C4-2B (cell line): ENCODE results near the gene RABL3.

ENCODE experiments used
- H3K27ac ChIP-seq: fragments of 450-650 bp; 2 replicates; pipeline ENCODE4 v1.5.1; 2017
- CTCF ChIP-seq: fragments of 450-650 bp; conservative IDR thresholded peaks from 2 replicates; pipeline ENCODE4 v1.5.1; 2017; ENCODE audit warnings: mild to moderate bottlenecking
- ZFX ChIP-seq: fragments of 450-650 bp; IDR thresholded peaks from 2 replicates; pipeline ENCODE4 v1.6.1; 2017

Gene RABL3

GRCh38 chr3:120713262-120713661 lies 29.1 kb downstream of the RABL3 start:
- TF ChIP-seq ZFX (no peak), CTCF (no peak)
- no peak overlapping the region for H3K27ac ChIP-seq

- no peak overlapping the region for H3K27ac ChIP-seq
- TF ChIP-seq CTCF, result no peak
- no peak for TF ChIP-seq ZFX
These were observed 31.9 kb downstream of the RABL3 start for GRCh38 chr3:120710369-120710768.

- TF ChIP-seq CTCF (no peak), ZFX (no peak)
- H3K27ac ChIP-seq, result no peak overlapping the region
These were observed 33.9 kb downstream of the RABL3 start for GRCh38 chr3:120708408-120708807.

- TF ChIP-seq ZFX (no peak), CTCF (no peak)
- no peak overlapping the region for H3K27ac ChIP-seq
These were observed 35.4 kb downstream of the RABL3 start for GRCh38 chr3:120706950-120707349.

GRCh38 chr3:120705884-120706582 lies 36.3 kb downstream of the RABL3 start:
- no peak overlapping the region for H3K27ac ChIP-seq
- TF ChIP-seq ZFX (no peak), CTCF (no peak)

- TF ChIP-seq ZFX (no peak), CTCF (no peak)
- H3K27ac ChIP-seq, result no peak overlapping the region
These were observed 43.0 kb downstream of the RABL3 start for GRCh38 chr3:120699333-120699732.

GRCh38 chr3:120693439-120694171 lies 48.7 kb downstream of the RABL3 start:
- TF ChIP-seq CTCF (no peak), ZFX (no peak)
- H3K27ac ChIP-seq, result no peak overlapping the region; the same call in 1 of the 2 replicates
